CD14-positive monocyte (primary cell): ENCODE results near the gene CRY2. TPM values are rescaled to one million over a fixed set of nuclear protein-coding genes. Genes with fewer than 3 reads are reported as not detected.

Experiments used
- DNase-seq, 3 donors: peaks; one replicate each; pipeline ENCODE4 v3.0.0-alpha.2; 2011 to 2022
- H2AFZ ChIP-seq: 2 replicates; pipeline ENCODE4 v1.6.0; 2012; ENCODE audit warnings: mild to moderate bottlenecking, low read depth, low read length, inconsistent platforms; ENCODE audit not compliant: insufficient read depth, poor library complexity, severe bottlenecking
- H3K27ac ChIP-seq, 2 donors: 1 replicate in 1 of 2; 2 replicates in 1 of 2; pipeline ENCODE4 v1.5.1; 2012 to 2013; ENCODE audit warnings: low read length in 2 of 2, control low read depth in 1 of 2, inconsistent platforms in 1 of 2, low read depth in 1 of 2, mild to moderate bottlenecking in 1 of 2
- H3K27me3 ChIP-seq, 2 donors: one replicate each; pipeline versions ENCODE4 v1.6.0 to v1.6.1; 2011 to 2013; ENCODE audit warnings: low read length in 2 of 2; ENCODE audit not compliant: control insufficient read depth in 2 of 2, insufficient read depth in 2 of 2
- H3K36me3 ChIP-seq, 2 donors: replicated peaks in 1 of 2; 1 replicate in 1 of 2; 2 replicates in 1 of 2; pipeline versions ENCODE4 v1.5.1 to v1.6.1; 2012 to 2013; ENCODE audit warnings: low read length in 2 of 2, control low read depth in 1 of 2, inconsistent platforms in 1 of 2, mild to moderate bottlenecking in 1 of 2; ENCODE audit not compliant: insufficient read depth in 2 of 2, control insufficient read depth in 1 of 2
- H3K4me1 ChIP-seq, 2 donors: 1 replicate in 1 of 2; 2 replicates in 1 of 2; pipeline versions ENCODE4 v1.5.1 to v1.6.1; 2012 to 2013; ENCODE audit warnings: low read length in 2 of 2, control low read depth in 1 of 2, inconsistent platforms in 1 of 2, mild to moderate bottlenecking in 1 of 2, moderate library complexity in 1 of 2; ENCODE audit not compliant: insufficient read depth in 2 of 2, control insufficient read depth in 1 of 2
- H3K4me2 ChIP-seq: replicated peaks from 2 replicates; pipeline ENCODE3; 2012; ENCODE audit warnings: low read length, moderate library complexity, mild to moderate bottlenecking; ENCODE audit not compliant: poor library complexity, severe bottlenecking; ENCODE audit errors: extremely low read depth
- H3K4me3 ChIP-seq, 3 experiments: fragments of 200-600 bp in 1 of 3; sonication (generic) in 1 of 3; replicated peaks in 1 of 3; 1 replicate in 2 of 3; 2 replicates in 1 of 3; pipeline ENCODE4 v1.5.1; 2011 to 2013; ENCODE audit warnings: low read length in 3 of 3, mild to moderate bottlenecking in 3 of 3, control low read depth in 2 of 3, low read depth in 2 of 3, inconsistent platforms in 1 of 3, moderate library complexity in 1 of 3
- H3K79me2 ChIP-seq: 2 replicates; pipeline ENCODE4 v1.6.0; 2012; ENCODE audit warnings: mild to moderate bottlenecking, control low read depth, inconsistent platforms, low read length, moderate library complexity; ENCODE audit not compliant: insufficient read depth
- H3K9ac ChIP-seq: 2 replicates; pipeline ENCODE4 v1.6.0; 2017; ENCODE audit warnings: low read length, mild to moderate bottlenecking; ENCODE audit not compliant: insufficient read depth, poor library complexity, severe bottlenecking
- H3K9me3 ChIP-seq, 2 donors: replicated peaks in 1 of 2; 1 replicate in 1 of 2; 2 replicates in 1 of 2; pipeline versions ENCODE4 v1.5.1 to v1.6.1; 2012 to 2013; ENCODE audit warnings: low read length in 2 of 2, control low read depth in 1 of 2; ENCODE audit not compliant: control insufficient read depth in 1 of 2, insufficient read depth in 1 of 2
- H4K20me1 ChIP-seq: 2 replicates; pipeline ENCODE4 v1.6.0; 2012; ENCODE audit warnings: mild to moderate bottlenecking, low read length, control low read depth, moderate library complexity; ENCODE audit not compliant: insufficient read depth
- H3K27ac Mint-ChIP-seq, 7 donors: one replicate each; pipeline ENCODE4 v1.8.0; 2020; ENCODE audit warnings: mild to moderate bottlenecking in 7 of 7, mixed read lengths in 7 of 7, moderate library complexity in 6 of 7, inconsistent platforms in 2 of 7
- H3K27me3 Mint-ChIP-seq, 3 donors: one replicate each; pipeline ENCODE4 v1.8.0; 2021 to 2022; ENCODE audit warnings: low read depth in 3 of 3, mild to moderate bottlenecking in 3 of 3, mixed read lengths in 3 of 3, moderate library complexity in 3 of 3, inconsistent platforms in 1 of 3
- H3K36me3 Mint-ChIP-seq, 2 donors: one replicate each; pipeline ENCODE4 v1.8.0; 2020; ENCODE audit warnings: mixed read lengths in 2 of 2, inconsistent platforms in 1 of 2, mild to moderate bottlenecking in 1 of 2
- H3K4me1 Mint-ChIP-seq: one replicate; pipeline ENCODE4 v1.8.0; 2020; ENCODE audit warnings: mild to moderate bottlenecking, mixed read lengths
- H3K4me3 Mint-ChIP-seq, 2 donors: one replicate each; pipeline ENCODE4 v1.8.0; 2020; ENCODE audit warnings: mild to moderate bottlenecking in 2 of 2, mixed read lengths in 2 of 2, moderate library complexity in 1 of 2
- H3K9me3 Mint-ChIP-seq, 7 donors: one replicate each; pipeline ENCODE4 v1.8.0; 2020 to 2022; ENCODE audit warnings: mixed read lengths in 7 of 7, mild to moderate bottlenecking in 6 of 7, moderate library complexity in 6 of 7, inconsistent platforms in 2 of 7
- WGBS: methylation state at CpG from one replicate; pipeline ENCODE4 v1.1.5; 2013; ENCODE audit warnings: missing lambda C conversion rate; ENCODE audit not compliant: insufficient coverage; 5-methylcytosine and 5-hydroxymethylcytosine counted together
- intact Hi-C, 2 donors: fragments of 100-400 bp; cut with micrococcal nuclease; formaldehyde crosslinking; loops; one replicate each; pipeline versions ENCODE4 v1.15.0 to v1.15.1; 2023
- polyA plus RNA-seq, 3 donors: library from polyadenylated mRNA; depleted of rRNA in 1 of 3; unstranded in 2 of 3; stranded (reverse) in 1 of 3; fragments of 300-500 nt in 2 of 3; fragments of >200 nt in 1 of 3; fragmentation: Illumina TruSeq in 2 of 3; gene quantifications; 1 replicate in 2 of 3; 2 replicates in 1 of 3; pipeline ENCODE4 v1.2.3, GENCODE V29; 2012 to 2021
- TF ChIP-seq, protein P1 (sequence below): fragments of 200-600 bp; IDR thresholded peaks from one replicate; pipeline ENCODE4 v1.8.0; 2022; ENCODE audit warnings: antibody characterized with exemption, mild to moderate bottlenecking

Gene CRY2
- polyA plus RNA-seq, 3 donors = 5.1 to 12.5 (median 7.2) TPM

DNA sequence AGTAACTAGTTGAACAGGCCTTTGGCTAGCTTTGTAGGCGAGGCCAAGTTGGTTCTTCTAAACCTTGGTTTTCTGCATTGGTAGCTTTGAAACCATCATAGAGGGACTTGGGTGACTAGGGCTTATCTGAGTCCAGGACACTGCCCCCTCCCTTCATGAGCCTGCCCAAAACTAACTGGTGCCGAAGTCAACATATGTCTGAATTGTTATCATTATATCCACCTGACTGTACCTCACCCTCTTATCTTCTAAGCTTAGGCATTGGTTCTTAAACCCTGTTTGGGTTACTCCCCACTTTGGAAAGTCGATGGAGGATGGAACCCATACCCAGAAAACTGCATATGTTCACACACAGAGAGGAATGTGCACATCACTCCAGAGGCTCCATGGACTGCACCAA lies 30.6 kb downstream of the CRY2 start:
- no peaks in the 10 kb centered on the region for H3K9me3 ChIP-seq
- no peaks in the 10 kb centered on the region for H4K20me1 ChIP-seq
- whole genome bisulfite sequencing = 100% methylated on average over 3 of the region's 3 CpGs
- H3K9ac ChIP-seq = no peak overlapping the region
- TF ChIP-seq, protein P1, sequence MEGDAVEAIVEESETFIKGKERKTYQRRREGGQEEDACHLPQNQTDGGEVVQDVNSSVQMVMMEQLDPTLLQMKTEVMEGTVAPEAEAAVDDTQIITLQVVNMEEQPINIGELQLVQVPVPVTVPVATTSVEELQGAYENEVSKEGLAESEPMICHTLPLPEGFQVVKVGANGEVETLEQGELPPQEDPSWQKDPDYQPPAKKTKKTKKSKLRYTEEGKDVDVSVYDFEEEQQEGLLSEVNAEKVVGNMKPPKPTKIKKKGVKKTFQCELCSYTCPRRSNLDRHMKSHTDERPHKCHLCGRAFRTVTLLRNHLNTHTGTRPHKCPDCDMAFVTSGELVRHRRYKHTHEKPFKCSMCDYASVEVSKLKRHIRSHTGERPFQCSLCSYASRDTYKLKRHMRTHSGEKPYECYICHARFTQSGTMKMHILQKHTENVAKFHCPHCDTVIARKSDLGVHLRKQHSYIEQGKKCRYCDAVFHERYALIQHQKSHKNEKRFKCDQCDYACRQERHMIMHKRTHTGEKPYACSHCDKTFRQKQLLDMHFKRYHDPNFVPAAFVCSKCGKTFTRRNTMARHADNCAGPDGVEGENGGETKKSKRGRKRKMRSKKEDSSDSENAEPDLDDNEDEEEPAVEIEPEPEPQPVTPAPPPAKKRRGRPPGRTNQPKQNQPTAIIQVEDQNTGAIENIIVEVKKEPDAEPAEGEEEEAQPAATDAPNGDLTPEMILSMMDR = no peak
- no peak overlapping the region for H3K4me3 ChIP-seq
- no peaks in the 10 kb centered on the region for H3K79me2 ChIP-seq
- no peak overlapping the region for H2AFZ ChIP-seq
- peaks cover 78 to 86% of the 10 kb centered on the region in 2 donors for H3K36me3 Mint-ChIP-seq
- DNase-seq = no peak
- no peaks in the 10 kb centered on the region for H3K27me3 Mint-ChIP-seq
- H3K4me1 ChIP-seq = no peaks in the 10 kb centered on the region
- no peak overlapping the region for H3K27ac ChIP-seq
- no peaks in the 10 kb centered on the region for H3K9me3 Mint-ChIP-seq
- H3K4me3 Mint-ChIP-seq = no peak overlapping the region
- no peak overlapping the region for H3K4me2 ChIP-seq
- H3K27ac Mint-ChIP-seq = no peak overlapping the region
- no peaks in the 10 kb centered on the region for H3K4me1 Mint-ChIP-seq
- H3K36me3 ChIP-seq = peaks cover 71 to 90% of the 10 kb centered on the region in 2 donors
- no peaks in the 10 kb centered on the region for H3K27me3 ChIP-seq
- intact Hi-C loops = no loop called here

DNA sequence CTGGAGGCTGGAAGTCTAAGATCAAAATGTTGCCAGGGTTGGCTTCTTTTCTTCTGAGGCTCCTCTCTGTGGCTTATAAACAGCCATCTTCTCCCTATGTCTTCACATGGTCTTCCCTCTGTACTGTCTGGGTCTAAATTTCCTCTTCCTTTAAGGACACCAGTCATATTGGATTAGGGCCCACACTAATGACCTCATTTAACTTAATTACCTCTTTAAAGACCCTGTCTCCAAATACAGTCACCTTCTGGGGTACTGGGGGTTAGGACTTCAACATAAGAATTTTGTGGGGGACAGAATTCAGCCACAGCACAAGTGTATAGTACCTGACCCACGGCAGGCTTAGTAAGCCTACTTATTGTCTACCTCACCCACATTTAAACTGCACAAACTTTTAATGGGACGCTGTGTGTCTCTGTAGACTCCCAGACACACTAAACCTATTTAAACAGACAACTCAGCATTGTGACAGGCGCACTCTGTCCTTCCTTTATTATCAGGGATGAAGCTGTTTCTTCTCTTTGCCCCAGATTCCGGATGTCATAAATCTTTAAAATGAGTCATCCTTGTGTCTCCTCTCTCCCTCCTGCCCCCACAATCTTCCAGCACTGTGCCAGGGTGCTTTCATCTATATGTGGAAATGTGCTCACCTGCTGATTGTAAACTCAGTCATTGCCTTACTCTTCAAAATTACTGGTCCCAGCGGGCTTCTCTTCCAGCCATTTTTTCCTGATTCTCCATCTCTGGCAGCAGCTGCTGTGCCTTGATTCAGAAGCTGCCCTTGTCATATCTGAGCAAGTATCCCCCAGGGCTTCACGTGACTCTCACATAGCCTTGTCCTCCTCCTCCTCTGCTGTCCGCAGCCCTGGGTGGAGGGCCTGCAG lies 32.8 kb downstream of the CRY2 start:
- Histone ChIP-seq H3K9me3 (no peaks in the 10 kb centered on the region), H4K20me1 (peaks cover 14% of the 10 kb centered on the region), H3K4me3 (no peak overlapping the region), H3K4me2 (no peak overlapping the region), H3K9ac (no peak overlapping the region), H3K79me2 (no peaks in the 10 kb centered on the region), H3K4me1 (no peaks in the 10 kb centered on the region), H3K27ac (no peak overlapping the region), H2AFZ (no peak overlapping the region), H3K36me3 (peaks cover 59 to 68% of the 10 kb centered on the region in 2 donors), H3K27me3 (peaks cover 0 to 3% of the 10 kb centered on the region in 2 donors)
- Mint-ChIP-seq H3K27me3 (peaks cover 3 to 8% (median 5%) of the 10 kb centered on the region in 3 donors), H3K9me3 (peaks cover 0 to 4% (median 0%) of the 10 kb centered on the region in 7 donors), H3K36me3 (peaks cover 62 to 66% of the 10 kb centered on the region in 2 donors), H3K4me1 (peaks cover under 1% of the 10 kb centered on the region), H3K27ac (peak overlapping the region in 1 of 7 donors; percentile 22), H3K4me3 (no peak overlapping the region)
- DNase-seq = no peak
- intact Hi-C loops = no loop called here
- 95% methylated on average over 4 of the region's 7 CpGs for WGBS
- TF ChIP-seq, protein P1 = no peak
